Upper lobe of right lung (tissue), 1 donor: Measurements from ENCODE around the gene S1PR2. TPM values are rescaled to one million over a fixed set of nuclear protein-coding genes. Genes with fewer than 3 reads are reported as not detected.
A peak's percentile ranks its signal among the peaks of the same experiment; 100 is the strongest.

Source experiments
- ATAC-seq: fragments of 200-7000 bp; cut with Tn5 transposase; one replicate; pipeline ENCODE4 v1.9.1; 2020; ENCODE audit warnings: mild to moderate bottlenecking, moderate library complexity
- DNase-seq: peaks from one replicate; pipeline ENCODE4 v3.0.0-alpha.2; 2020
- H3K27ac ChIP-seq: fragments of 200-600 bp; one replicate; pipeline ENCODE4 v1.8.0; 2022
- H3K27me3 ChIP-seq: fragments of 200-600 bp; one replicate; pipeline ENCODE4 v1.8.0; 2022; ENCODE audit warnings: mild to moderate bottlenecking
- H3K36me3 ChIP-seq: fragments of 200-600 bp; one replicate; pipeline ENCODE4 v1.8.0; 2022
- H3K4me1 ChIP-seq: fragments of 200-600 bp; one replicate; pipeline ENCODE4 v1.8.0; 2022
- H3K4me3 ChIP-seq: fragments of 200-600 bp; one replicate; pipeline ENCODE4 v1.8.0; 2022; ENCODE audit warnings: mild to moderate bottlenecking
- H3K9me3 ChIP-seq: fragments of 200-600 bp; one replicate; pipeline ENCODE4 v1.8.0; 2022
- intact Hi-C: fragments of 100-400 bp; cut with DNase I; formaldehyde crosslinking; loops from one replicate; pipeline ENCODE4 v1.11.0; 2022
- total RNA-seq: library from RNA; stranded (reverse); fragmentation: NEBNext Ultra II Directional; extraction: Animal tissue kit (Norgen Biotek cat#: 25700); gene quantifications from one replicate; pipeline ENCODE4 v1.2.1, GENCODE V29; 2021
- TF ChIP-seq, protein P1 (sequence below): fragments of 200-600 bp; IDR thresholded peaks from one replicate; pipeline ENCODE4 v1.8.0; 2022; ENCODE audit warnings: antibody characterized with exemption
- donor health status: DM: no; HTN: yes; CAD: no; lungs with severe emphysema.

The S1PR2 gene
- total RNA-seq, 1 donor from 2014 or later: 21.7 TPM

DNA sequence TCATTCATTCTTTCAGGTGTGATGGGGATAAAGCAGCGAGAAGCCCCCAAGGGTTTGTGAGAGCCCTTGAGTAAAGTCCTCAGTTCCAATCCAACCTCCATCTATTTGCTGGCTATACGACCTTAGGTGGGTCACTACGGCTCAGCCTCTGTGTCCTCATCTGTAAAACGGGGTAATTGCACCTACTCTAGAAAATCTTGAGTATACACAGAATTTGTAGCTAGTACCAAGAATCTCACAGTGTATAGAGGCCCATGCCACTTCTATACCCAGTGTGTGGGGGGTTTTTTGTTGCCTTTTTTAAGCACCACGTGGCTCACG, 36.0 kb downstream of the S1PR2 start:
- no peaks in the 10 kb centered on the region for H3K27me3 ChIP-seq

DNA sequence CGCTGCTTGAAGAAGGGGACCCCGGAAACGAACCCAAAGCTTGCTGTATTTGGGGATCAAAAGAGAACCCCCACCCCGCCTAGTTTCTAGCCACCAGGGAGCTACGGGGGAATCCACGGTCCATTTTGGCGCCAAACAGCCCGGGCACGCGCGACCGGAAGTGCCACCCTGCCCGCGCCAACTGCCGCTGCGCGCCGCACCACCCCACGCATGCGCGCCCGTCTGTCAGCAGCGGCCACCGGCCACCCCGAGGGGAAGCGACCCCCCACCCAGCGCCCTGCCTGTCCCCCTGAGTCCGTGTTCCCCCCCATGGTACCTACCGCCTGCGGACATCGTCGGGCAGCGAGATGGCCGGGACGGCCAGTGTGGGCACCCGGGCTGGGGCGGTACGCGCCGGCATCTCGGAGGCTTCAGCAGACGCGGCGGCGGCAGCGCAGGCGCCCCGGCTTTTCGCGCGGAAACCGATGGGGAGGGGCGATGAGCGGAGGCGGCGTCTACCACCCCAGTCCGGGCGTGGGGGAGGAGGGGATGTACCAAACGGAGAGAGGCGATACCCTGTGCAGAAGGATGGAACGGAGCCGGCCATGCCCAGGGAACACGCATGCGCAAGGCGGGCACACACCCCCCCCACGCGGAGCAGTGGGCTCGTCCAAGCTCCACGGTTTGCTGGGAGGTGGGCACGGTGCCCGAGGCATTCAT, 36.5 kb downstream of the S1PR2 start, which contains the start of gene DNMT1:
DNMT1 (minus strand) TSS at position 454 of the 699 bp plus-strand sequence; CDS start at position 400, 54 bp downstream.
- intact Hi-C loops: no loop called here

More for the DNA sequence above, 36.0 kb downstream of the S1PR2 start:
- Histone ChIP-seq H3K4me1 (peaks cover 9% of the 10 kb centered on the region), H3K36me3 (no peaks in the 10 kb centered on the region), H3K27ac (no peak overlapping the region), H3K9me3 (no peaks in the 10 kb centered on the region), H3K4me3 (peak overlapping the region; percentile 88)
- no peak for DNase-seq
- ATAC-seq: no peak
- TF ChIP-seq, protein P1, sequence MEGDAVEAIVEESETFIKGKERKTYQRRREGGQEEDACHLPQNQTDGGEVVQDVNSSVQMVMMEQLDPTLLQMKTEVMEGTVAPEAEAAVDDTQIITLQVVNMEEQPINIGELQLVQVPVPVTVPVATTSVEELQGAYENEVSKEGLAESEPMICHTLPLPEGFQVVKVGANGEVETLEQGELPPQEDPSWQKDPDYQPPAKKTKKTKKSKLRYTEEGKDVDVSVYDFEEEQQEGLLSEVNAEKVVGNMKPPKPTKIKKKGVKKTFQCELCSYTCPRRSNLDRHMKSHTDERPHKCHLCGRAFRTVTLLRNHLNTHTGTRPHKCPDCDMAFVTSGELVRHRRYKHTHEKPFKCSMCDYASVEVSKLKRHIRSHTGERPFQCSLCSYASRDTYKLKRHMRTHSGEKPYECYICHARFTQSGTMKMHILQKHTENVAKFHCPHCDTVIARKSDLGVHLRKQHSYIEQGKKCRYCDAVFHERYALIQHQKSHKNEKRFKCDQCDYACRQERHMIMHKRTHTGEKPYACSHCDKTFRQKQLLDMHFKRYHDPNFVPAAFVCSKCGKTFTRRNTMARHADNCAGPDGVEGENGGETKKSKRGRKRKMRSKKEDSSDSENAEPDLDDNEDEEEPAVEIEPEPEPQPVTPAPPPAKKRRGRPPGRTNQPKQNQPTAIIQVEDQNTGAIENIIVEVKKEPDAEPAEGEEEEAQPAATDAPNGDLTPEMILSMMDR: no peak
- intact Hi-C loops: no loop called here

DNA sequence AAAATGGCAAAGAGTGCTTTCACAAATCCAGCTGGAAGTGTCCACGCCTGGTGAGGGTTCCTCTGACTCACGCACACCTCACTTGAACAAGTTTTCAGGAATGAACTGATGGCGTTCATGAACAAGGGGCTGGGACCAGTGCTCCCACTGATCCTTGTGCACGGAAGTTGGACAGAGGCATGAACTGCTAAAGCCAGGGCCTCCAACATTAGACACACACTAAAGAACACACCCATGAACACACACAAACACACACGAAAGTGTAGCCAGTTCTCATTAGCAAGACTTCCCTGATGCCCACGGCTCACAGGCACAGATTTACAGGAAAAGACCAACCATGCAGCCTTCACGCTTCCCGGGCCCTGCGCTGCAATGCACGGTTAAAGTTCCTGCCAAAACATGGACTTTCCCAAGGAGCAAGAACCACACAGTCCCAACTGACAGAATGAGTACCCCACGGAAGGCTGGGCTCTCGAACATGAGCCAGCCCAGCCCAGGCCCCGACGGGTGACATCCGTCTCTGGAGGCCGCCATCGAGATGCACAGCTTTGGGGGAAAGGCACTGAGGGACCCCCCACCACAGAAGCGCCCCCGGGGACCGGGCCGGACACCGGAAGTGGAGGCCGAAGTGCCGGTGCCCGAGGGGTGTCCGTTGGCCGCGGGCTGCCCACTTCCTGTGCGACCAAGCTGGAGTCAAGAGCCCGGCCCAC, 37.2 kb downstream of the S1PR2 start:
- Histone ChIP-seq H3K4me1 (peaks cover 9% of the 10 kb centered on the region), H3K9me3 (no peaks in the 10 kb centered on the region), H3K27me3 (no peaks in the 10 kb centered on the region), H3K36me3 (no peaks in the 10 kb centered on the region), H3K27ac (peak overlapping the region; percentile 82), H3K4me3 (peak overlapping the region; percentile 88)
- no peak for DNase-seq
- ATAC-seq: peak; percentile 32
- TF ChIP-seq, protein P1: no peak
- intact Hi-C loops: no loop called here

More for the DNA sequence above, 36.5 kb downstream of the S1PR2 start, which contains the start of gene DNMT1:
- peak; percentile 98 for DNase-seq
- ATAC-seq: peak; percentile 99
- H3K27ac ChIP-seq: peak within 1 kb of the TSS; percentile 82
- no peaks in the 10 kb centered on the region for H3K9me3 ChIP-seq
- H3K4me1 ChIP-seq: peaks cover 9% of the 10 kb centered on the region
- H3K27me3 ChIP-seq: no peaks in the 10 kb centered on the region
- no peaks in the 10 kb centered on the region for H3K36me3 ChIP-seq
- H3K4me3 ChIP-seq: peak within 1 kb of the TSS; percentile 88
- TF ChIP-seq, protein P1: no peak

DNA sequence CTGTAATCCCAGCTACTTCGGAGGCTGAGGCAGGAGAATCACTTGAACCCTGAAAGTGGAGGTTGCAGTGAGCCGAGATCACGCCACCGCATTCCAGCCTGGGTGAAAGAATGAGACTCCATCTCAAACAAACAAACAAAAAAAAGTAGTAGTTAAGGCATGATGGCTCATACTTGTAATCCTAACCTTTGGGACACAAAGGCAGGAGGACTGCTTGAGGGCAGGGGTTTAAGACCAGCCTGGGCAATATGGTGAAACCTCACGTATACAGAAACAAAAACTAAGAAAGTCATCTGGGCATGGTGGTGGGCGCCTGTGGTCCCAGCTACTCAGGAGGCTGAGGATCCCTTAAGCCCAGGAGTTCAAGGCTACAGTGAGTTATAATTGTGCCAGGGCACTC, 38.2 kb downstream of the S1PR2 start:
- intact Hi-C loops: no loop called here
- H3K4me3 ChIP-seq: no peak overlapping the region
- H3K27ac ChIP-seq: no peak overlapping the region

DNA sequence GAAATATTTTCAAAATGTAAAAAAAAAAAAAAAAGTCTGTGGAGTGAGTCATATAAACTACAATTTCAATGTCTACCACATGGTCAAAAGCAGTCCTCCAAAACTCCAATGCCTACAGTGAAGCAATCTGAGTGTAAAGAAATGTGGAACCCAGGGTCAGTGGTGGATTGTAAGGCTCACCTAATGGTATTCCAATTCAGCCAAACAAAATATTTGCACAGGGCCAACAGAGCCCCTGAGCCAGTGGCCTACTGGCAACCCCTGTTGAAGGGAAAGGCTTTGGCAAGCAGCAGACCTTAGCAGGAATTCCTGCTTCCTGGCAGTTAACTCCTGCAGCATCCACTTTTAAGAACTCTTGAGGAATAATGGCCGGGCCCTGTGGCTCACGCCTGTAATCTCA, 39.8 kb downstream of the S1PR2 start:
- H3K36me3 ChIP-seq: peaks cover under 1% of the 10 kb centered on the region
- H3K27me3 ChIP-seq: no peaks in the 10 kb centered on the region
- H3K4me1 ChIP-seq: peaks cover 9% of the 10 kb centered on the region
- ATAC-seq: no peak
- TF ChIP-seq, protein P1: no peak
- no peak overlapping the region for H3K4me3 ChIP-seq
- H3K9me3 ChIP-seq: no peaks in the 10 kb centered on the region
- intact Hi-C loops: no loop called here
- no peak for DNase-seq
- no peak overlapping the region for H3K27ac ChIP-seq

More for the DNA sequence above, 38.2 kb downstream of the S1PR2 start:
- no peak for ATAC-seq
- H3K27me3 ChIP-seq: no peaks in the 10 kb centered on the region
- no peaks in the 10 kb centered on the region for H3K9me3 ChIP-seq
- H3K4me1 ChIP-seq: peaks cover 9% of the 10 kb centered on the region
- TF ChIP-seq, protein P1: no peak
- no peak for DNase-seq
- H3K36me3 ChIP-seq: no peaks in the 10 kb centered on the region
